Anterior cingulate cortex (tissue), 58 donors: ENCODE data around the gene CTSE.

Experiments
- DNase-seq, 58 donors: peaks; one replicate each; lab custom pipeline; 2025; lab: John Stamatoyannopoulos, UW

Gene CTSE

DNA sequence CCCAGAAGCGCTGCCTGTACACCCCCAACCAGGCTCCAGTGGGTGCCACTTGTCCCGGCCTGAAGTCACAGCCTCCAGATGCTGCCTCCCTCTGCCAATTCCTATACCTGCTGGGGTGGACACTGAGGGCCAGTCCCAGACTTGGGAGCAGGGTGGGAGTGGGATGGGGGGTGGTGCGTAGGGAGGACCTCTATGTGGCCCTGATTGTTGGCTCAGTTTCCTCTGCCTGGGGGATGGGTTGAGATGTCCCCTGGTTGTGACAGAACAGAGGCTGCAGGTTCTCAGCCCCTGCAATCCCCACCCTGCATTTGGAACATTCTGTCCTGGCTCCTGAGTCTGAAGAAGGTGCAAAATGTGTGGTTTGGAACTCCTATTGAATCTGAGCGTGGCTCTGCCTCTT is 47.7 kb downstream of the CTSE start:
- no peak for DNase-seq

DNA sequence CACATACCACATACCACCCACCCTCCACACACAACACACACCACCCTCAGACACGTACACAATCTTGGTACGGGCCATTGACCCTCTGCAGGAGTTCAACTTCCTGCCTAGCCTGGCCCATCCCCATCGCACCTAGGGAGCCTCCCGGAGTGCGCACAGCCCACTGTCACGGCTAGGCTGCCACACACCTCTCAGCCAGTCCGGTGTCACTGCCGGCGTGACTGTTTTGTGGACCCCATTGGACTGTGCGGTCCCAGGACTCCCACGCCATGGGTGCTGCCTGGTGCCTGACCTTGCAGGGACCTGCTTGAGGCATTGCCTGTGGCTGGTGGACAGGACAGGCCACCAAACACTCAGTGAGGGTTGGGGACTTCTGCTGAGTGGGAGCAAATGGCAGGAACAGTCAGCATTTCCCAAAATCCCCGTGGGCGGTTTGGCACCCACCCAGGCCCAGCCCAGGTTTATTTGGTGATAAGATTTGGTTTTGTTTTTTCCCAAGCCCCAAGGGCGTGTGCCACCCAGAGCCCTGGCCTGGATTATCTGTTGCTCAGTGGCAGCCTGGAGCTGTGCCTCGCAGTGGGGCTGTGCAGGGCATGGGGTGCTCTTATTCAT is 48.2 kb downstream of the CTSE start:
- DNase-seq, result no peak

DNA sequence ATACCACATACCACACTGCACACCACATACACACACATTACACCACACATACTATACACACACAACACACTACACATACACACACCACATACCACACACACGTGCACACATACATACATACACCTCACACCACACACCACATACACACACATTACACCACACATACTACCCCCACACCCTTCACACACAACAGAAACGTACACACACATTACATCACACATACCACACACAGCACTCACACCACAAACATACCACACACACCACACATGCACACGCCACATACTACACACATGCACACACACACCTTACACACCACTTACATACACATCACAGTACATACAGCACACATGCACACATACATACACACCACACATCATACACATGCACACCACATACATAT is 49.0 kb downstream of the CTSE start:
- DNase-seq, result no peak

DNA sequence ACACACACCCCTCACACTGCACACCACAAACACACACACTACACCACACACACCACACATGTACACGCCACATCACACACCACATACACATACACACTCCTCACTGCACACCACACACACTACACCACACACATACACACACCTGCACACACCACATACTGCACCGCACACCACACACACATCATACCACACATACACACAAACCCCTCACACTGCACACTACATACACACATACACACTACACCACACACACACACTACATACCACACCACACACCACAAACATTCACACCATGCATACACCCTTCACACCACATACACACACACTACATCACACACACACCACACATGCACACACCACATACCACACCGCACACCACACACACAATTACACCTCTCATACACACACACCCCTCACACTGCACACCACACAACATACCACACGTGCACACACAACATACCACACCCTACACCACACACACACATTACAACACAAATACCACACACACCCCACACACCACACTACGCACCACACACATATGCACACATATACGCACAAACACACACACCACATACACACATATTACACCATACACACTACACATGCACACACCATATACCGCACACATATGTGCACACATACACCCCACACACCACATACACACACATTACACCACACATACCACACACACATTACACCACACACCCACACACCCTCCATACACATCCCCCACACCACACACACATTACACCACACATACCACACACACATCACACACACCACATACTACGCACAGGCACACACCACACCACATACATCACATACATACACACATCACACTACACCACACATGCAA is 50.1 kb downstream of the CTSE start:
- DNase-seq, result no peak

DNA sequence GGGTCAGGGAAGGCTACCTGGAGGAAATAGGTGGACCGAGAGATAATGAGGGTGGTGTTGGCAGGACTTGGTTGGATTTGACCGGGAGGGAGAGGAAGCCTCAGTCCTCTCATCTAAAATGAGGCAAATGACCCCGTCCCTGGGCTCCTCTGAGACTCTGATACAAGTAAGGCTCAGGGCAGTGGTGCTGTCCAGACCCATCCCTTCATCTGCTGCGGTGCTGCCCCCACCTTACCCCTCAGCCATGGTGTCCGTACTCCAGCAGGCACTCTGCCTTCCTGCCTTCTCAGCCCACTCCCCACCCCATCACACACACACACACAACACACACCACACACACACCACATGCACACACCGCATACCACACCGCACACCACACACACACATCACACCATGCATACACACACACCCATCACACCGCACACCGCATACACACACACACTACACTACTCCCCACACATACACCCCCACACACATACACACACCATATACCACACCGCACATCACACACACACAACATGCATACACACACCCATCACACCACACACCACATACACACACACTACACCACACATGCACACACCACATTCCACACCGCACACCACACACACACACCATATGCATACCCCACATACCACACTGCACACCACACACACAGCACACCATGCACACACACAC is 51.1 kb downstream of the CTSE start:
- no peak for DNase-seq

DNA sequence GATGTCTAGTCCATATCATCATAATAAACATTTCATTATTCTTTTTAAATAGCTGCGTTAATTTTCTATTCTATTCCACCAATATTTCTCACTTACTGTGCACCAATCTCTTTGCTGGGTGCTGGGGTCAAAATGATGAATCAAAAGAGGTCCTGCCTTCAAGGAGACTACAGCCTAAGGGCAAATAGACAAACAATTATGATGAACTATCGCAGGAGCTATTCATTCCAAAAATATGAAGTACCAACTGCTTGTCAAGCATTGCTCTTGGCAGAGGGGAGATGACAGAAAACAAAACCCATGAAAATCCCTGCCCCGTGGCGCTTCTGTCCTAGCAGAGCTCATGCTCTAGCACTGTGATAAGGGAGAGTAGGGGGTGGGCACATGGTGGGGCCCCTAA is 51.6 kb downstream of the CTSE start:
- no peak for DNase-seq

DNA sequence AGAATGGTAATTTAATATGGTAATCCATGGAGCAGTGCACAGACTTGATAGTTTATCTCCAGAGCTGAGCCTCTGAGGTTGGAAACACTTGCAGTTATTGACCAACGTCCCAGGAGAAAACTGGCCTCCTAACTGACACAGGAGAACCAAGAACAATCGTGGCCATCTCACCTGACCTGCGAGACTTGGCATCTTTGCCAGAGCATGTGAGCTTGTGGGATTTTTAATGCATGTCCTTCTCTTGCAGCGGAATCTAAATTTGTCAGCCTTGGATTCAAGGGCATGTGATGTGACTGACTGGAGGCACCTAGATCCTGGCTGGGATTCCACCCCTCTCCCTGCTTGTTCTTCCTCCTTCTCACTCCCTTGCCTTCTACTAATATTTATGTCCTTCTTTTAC is 52.6 kb downstream of the CTSE start:
- DNase-seq, result no peak

DNA sequence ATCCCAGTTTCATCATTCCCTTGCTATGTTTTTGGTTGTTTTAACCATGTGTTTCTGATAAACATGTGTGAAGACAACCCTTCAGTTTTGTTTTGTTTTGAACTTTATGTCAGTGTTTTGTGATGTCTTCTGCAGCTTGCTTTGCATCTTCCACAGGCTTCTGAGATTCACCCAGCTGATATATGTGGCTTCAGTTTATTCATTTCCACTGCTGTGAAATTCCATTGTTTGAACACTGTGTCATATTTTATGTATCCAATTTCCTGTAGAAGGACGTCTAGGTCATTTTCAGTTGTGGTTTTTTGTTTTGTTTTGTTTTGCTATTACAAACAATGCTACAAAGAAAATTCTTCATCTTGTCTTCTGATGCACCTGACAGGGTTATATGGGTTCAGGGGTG is 53.2 kb downstream of the CTSE start:
- DNase-seq, result no peak

DNA sequence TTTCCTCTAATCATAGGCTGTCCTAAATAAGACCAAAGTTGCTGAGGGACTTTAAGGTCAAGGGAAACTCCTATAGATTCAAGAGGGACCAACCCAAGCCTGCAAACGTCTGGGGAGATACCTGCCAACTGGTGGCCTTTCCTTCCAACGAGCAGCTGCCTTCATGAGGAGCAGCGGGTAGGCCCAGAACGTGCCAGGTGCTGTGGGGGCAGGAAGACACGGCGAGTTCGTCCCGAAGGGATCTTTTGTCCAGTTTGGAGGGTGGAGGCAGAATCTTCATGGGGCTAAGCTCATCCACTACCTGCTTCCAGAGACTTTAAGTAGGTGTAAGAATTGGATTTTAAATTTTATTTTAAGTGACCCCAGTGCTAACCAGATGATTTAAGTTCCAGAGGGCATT is 54.5 kb downstream of the CTSE start:
- no peak for DNase-seq

DNA sequence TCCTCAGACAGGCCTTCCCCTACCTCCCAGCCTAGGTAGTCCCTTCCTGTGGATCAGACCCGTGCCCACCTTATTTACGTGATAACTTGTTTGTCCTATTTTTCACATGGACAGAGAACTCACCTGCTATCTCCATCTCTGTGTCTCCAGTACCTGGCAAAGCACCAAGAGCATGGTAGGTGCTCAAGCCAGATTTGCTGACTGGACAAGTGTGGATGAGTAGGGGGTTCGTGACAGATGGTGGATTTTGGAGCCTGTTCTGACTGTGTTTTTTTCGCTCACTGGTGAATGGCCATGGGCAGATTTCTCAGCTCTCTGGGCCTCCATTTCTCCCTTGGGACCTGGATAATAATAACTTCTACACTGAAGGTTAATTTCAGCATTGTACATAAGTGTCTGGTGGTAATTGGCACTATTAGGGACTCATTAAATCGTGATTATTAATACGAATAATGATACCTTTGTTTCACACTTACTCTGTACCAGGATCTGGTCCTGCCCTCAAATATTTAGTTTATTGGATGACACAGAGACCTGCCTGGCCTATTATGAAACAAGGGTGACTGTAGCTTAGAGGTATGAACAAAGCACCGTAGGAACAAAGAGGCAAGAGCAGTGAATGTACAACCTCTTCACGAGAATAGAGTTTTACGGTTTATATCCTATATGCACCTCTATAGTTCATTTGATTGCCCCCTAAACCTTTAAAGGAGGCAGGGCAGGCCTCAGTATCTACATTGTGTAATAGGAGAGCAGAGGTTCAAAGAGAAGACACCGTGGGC is 56.0 kb downstream of the CTSE start:
- no peak for DNase-seq

DNA sequence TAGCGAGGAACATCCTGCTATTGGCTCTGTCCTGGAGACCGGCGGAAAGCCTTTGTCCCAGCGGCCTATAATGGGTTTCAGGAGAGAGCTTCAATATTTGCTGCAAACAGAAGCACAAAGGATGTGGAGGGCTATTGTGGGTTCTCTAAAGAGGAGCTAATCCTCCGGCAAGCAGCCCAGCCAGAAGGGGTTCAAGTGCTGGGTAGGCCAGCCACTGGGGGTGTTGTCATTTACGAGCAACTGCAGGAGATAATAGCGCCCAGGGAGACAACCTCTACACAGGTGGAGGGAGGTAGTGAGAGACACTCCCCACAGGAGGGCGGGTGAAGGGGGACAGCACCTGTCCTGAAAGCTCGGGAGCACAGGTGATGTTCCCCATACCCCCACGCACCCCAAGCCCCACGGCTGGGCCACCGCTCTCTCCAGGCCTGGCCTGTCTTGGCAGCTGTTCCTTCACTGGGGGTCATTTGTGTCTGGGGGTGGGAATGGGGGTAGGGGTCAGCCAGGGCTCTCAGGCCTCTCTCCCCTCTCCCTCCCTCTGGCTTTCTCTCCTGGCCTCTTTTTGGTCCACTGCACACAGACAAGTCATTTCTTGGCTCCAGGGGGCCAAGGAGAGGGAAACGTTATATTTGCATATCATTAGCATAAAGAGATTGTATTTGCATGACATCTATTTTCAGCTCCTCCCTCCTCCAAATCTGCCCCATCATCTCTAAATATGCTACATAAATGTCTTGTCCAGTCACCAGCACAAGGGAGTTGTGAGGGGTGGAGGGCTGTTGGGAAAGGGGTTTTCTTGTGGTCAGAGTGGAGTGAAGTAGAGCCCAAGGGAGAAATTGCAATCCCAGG is 58.4 kb downstream of the CTSE start:
- peak in 1 of 58 donors; percentile 18 for DNase-seq

DNA sequence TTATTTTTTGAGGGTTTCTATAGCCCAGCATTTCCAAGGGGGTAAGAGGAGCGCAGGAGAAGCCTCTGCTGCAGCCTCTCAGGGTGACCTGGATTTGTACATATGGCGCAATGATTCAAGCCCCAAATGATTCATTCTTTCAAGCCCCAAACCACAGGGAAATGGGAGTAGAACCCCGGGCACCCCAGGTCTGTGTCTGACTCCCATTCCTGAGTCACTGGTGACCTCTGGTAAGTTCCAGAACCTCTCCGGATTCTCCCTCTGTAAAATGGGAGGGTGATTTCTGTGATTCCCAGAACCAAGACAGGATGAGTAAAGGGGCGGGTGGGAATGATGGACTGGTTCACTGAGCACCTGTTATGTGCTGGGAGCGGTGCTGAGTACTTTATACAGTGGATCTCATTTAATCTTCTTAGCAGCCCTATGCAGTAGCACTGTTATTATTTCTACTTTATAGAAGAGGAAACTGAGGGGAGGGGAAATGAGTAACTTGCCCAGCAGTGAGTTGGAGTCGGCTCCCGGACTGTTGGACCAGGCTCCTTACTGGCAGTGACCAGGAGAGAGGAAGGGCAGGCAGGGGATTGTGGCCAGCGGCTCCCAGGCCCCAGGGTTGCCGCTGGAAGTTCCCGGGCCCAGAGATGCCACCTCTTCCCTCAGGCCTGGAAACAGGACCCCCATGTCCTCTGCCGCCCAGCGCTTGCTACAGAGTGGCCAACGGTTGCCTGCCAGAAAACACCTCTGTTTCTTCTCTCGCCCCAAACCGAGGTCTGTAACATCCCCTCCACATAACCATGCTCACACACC is 60.1 kb downstream of the CTSE start:
- DNase-seq, result no peak

DNA sequence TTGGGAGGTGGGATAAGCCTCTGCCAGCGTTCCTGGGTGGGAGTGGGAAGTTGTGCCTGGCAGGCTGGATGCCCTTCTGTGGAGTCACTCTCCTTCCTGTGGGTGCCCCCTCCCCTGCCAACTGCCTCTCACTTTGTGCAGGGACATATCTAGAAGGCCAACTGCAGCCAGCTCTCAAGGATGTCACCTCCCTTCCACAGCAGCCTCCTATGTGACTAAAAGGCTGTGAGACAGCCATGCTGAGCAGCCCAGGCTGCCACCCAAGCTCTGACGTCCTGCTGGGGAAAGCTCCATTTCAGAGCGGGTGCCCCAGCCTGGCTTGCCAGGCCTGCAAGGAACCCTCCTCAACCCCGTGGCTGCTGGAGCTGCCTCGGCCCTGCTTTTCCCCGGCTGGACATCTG is 60.9 kb downstream of the CTSE start:
- no peak for DNase-seq

DNA sequence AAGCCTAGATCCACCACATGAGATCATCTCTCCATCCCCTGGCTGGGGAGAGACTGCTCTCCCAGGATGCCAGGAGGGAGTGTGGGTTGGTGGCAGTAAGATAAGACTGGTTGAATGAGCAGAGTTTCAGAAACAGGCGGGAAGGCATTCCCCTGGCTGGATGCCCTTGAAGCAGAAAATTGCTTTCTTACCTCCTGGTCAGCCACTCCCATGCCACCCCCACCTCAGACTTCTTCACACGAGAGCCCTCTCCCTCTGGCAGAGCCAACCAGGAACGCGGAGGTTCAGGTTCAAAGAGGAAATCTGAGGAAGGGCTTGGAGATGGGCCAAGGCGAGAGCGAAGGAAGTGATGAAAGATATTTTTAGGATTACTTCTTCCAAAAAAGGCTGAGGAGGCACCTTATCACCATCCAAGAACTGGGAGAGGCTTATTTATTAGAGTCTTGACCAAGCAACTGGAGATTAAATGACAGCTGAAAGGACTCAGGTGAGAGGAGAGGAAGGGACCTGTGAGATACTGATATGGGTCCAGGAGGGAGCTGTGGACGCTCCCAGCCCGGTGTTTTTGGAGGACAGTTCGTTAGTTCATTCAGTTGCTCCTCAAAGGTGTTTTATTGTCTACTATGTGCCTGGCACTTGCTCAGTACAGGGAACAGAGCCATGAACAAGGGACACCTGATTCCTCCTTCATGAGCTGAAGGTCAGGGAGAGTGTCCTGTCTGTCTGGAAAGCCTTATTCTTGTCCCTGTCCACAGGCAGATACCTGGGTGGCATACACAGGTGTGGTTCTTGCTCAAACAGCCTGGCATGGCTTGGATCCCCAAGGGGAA is 61.5 kb downstream of the CTSE start:
- no peak for DNase-seq

DNA sequence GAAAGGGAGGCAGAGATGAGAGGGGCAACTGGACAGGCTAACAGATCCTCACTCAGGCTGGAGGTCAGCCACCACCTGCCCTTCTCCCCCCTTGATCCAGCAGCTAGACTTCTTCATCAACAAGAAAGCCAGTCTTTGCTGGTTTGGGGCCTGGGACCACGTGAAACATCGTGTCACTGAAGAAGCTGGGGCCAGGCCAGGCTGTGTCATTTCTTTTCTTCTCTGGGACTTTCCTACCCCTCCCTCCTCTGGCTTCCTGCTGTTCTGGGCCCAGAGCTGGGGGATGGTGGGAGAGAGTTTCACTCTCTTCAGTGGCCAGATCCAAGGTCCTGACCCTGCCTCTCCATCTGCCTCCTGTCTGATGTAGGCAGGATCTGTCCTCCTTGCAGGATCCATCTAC is 62.3 kb downstream of the CTSE start:
- DNase-seq, result peak in 10 of 58 donors; percentile 7 to 48 (median 26)

DNA sequence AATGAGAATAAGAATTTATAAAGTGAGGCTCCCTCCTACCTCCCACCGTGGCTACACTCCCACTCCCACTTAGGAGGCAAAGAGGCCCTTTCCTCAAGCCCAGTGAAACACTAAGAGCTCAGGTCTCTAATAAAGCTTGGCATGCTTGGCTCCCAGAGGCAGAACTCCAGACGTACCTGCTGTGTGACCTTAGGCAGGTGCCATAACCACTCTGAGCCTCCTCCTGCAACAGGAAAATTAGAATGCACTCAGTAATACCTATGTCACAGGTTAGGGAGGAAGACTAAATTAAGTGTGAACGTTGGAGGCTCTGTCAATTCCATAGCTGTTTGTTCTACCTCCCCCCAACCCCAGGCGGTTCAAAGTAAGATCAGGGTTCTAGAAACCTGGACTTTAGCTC is 63.9 kb downstream of the CTSE start:
- DNase-seq, result no peak
